H9 (cell line): ENCODE measurements around the gene ZFAND3. TPM values are rescaled to one million over a fixed set of nuclear protein-coding genes. Genes with fewer than 3 reads are reported as not detected.

ENCODE experiments used
- DNase-seq: peaks from one replicate; pipeline ENCODE4 v3.0.0-alpha.2; 2017
- H2AFZ ChIP-seq: one replicate; pipeline ENCODE4 v1.6.1; 2013; ENCODE audit warnings: mild to moderate bottlenecking, low read length, control low read depth, moderate library complexity
- H2AK5ac ChIP-seq: 2 replicates; pipeline ENCODE4 v1.6.1; 2013; ENCODE audit warnings: low read length, control low read depth, mixed read lengths; ENCODE audit not compliant: insufficient read length
- H2BK120ac ChIP-seq: one replicate; pipeline ENCODE4 v1.6.1; 2013; ENCODE audit warnings: low read depth, mild to moderate bottlenecking, low read length, control low read depth, inconsistent platforms; ENCODE audit not compliant: poor library complexity, severe bottlenecking
- H2BK12ac ChIP-seq: 2 replicates; pipeline ENCODE4 v1.6.1; 2013; ENCODE audit warnings: low read length, control low read depth, mixed read lengths, low read depth; ENCODE audit not compliant: insufficient read length
- H2BK15ac ChIP-seq: 2 replicates; pipeline ENCODE4 v1.6.1; 2013; ENCODE audit warnings: low read depth, low read length, control low read depth
- H2BK20ac ChIP-seq: one replicate; pipeline ENCODE4 v1.6.1; 2013; ENCODE audit warnings: low read depth, mild to moderate bottlenecking, low read length, control low read depth, inconsistent platforms; ENCODE audit not compliant: poor library complexity, severe bottlenecking
- H2BK5ac ChIP-seq: 2 replicates; pipeline ENCODE4 v1.6.1; 2013; ENCODE audit warnings: low read length, control low read depth, mixed read lengths; ENCODE audit not compliant: insufficient read length
- H3K14ac ChIP-seq: 2 replicates; pipeline ENCODE4 v1.6.1; 2013; ENCODE audit warnings: low read length, control low read depth; ENCODE audit not compliant: insufficient read depth
- H3K18ac ChIP-seq: 2 replicates; pipeline ENCODE4 v1.6.1; 2013; ENCODE audit warnings: low read depth, mild to moderate bottlenecking, mixed read lengths, low read length, control low read depth; ENCODE audit not compliant: insufficient read length
- H3K23ac ChIP-seq: 2 replicates; pipeline ENCODE4 v1.6.1; 2013; ENCODE audit warnings: low read length, control low read depth, mixed read lengths, low read depth; ENCODE audit not compliant: insufficient read length
- H3K23me2 ChIP-seq: 2 replicates; pipeline ENCODE4 v1.6.1; 2013; ENCODE audit warnings: low read depth, mild to moderate bottlenecking, mixed read lengths, low read length, control low read depth; ENCODE audit not compliant: insufficient read length, poor library complexity, severe bottlenecking
- H3K27ac ChIP-seq: 2 replicates; pipeline ENCODE4 v1.5.1; 2013; ENCODE audit warnings: low read length, control low read depth, mixed read lengths, low read depth; ENCODE audit not compliant: insufficient read length
- H3K27me3 ChIP-seq: 2 replicates; pipeline ENCODE4 v1.6.1; 2013; ENCODE audit warnings: low read length, control low read depth, inconsistent platforms; ENCODE audit not compliant: insufficient read depth
- H3K4ac ChIP-seq: 2 replicates; pipeline ENCODE4 v1.6.1; 2013; ENCODE audit warnings: low read depth, mild to moderate bottlenecking, control low read depth, inconsistent platforms, low read length, moderate library complexity
- H3K4me1 ChIP-seq: 2 replicates; pipeline ENCODE4 v1.6.1; 2013; ENCODE audit warnings: low read length, control low read depth, inconsistent platforms; ENCODE audit not compliant: insufficient read depth
- H3K4me2 ChIP-seq: 2 replicates; pipeline ENCODE4 v1.6.1; 2013; ENCODE audit warnings: low read length, control low read depth, mixed read lengths; ENCODE audit not compliant: insufficient read length, insufficient read depth
- H3K56ac ChIP-seq: 2 replicates; pipeline ENCODE4 v1.6.1; 2013; ENCODE audit warnings: low read depth, mild to moderate bottlenecking, mixed read lengths, low read length, control low read depth; ENCODE audit not compliant: insufficient read length
- H3K79me1 ChIP-seq: 2 replicates; pipeline ENCODE4 v1.6.1; 2013; ENCODE audit warnings: low read depth, mild to moderate bottlenecking, moderate library complexity, low read length, control low read depth, inconsistent platforms; ENCODE audit not compliant: insufficient read depth, poor library complexity, severe bottlenecking
- H3K79me2 ChIP-seq: 2 replicates; pipeline ENCODE4 v1.6.1; 2013; ENCODE audit warnings: low read length, control low read depth, inconsistent platforms; ENCODE audit not compliant: insufficient read depth
- H3K9ac ChIP-seq: 2 replicates; pipeline ENCODE4 v1.6.1; 2013; ENCODE audit warnings: low read length, control low read depth, mixed read lengths; ENCODE audit not compliant: insufficient read length; ENCODE audit errors: extremely low read depth
- H3K9me3 ChIP-seq: one replicate; pipeline ENCODE4 v1.6.1; 2013; ENCODE audit warnings: low read depth, low read length, inconsistent platforms; ENCODE audit not compliant: control insufficient read depth
- H3T11ph ChIP-seq: one replicate; pipeline ENCODE4 v1.6.1; 2013; ENCODE audit warnings: mild to moderate bottlenecking, low read length, control low read depth, inconsistent platforms
- H4K20me1 ChIP-seq: one replicate; pipeline ENCODE4 v1.6.1; 2013; ENCODE audit not compliant: control insufficient read depth, insufficient read length, insufficient read depth
- H4K5ac ChIP-seq: 2 replicates; pipeline ENCODE4 v1.6.1; 2013; ENCODE audit warnings: low read depth, mild to moderate bottlenecking, mixed read lengths, low read length, control low read depth; ENCODE audit not compliant: insufficient read length
- H4K8ac ChIP-seq: replicated peaks from 2 replicates; pipeline ENCODE4 v1.6.1; 2013; ENCODE audit warnings: low read length, control low read depth, mixed read lengths, low read depth; ENCODE audit not compliant: insufficient read length
- H4K91ac ChIP-seq: 2 replicates; pipeline ENCODE4 v1.6.1; 2013; ENCODE audit warnings: low read depth, mild to moderate bottlenecking, moderate library complexity, mixed read lengths, low read length, control low read depth; ENCODE audit not compliant: insufficient read length
- H3K27ac Mint-ChIP-seq, 3 experiments: 2 replicates in 2 of 3; 3 replicates in 1 of 3; pipeline ENCODE4 v1.8.0; 2020 to 2021; ENCODE audit warnings: mixed read lengths in 3 of 3, mild to moderate bottlenecking in 1 of 3, moderate library complexity in 1 of 3
- H3K27me3 Mint-ChIP-seq: 2 replicates; pipeline ENCODE4 v1.8.0; 2021; ENCODE audit warnings: low read depth, mild to moderate bottlenecking, moderate library complexity, mixed read lengths
- H3K36me3 Mint-ChIP-seq, 3 experiments: 2 replicates in 2 of 3; 3 replicates in 1 of 3; pipeline ENCODE4 v1.8.0; 2020 to 2021; ENCODE audit warnings: low read depth in 3 of 3, mixed read lengths in 3 of 3; ENCODE audit not compliant: insufficient read depth in 1 of 3
- H3K4me1 Mint-ChIP-seq, 2 experiments: 2 replicates each; pipeline ENCODE4 v1.8.0; 2020; ENCODE audit warnings: mixed read lengths in 2 of 2
- H3K4me3 Mint-ChIP-seq, 2 experiments: 2 replicates in 1 of 2; 3 replicates in 1 of 2; pipeline ENCODE4 v1.8.0; 2020 to 2021; ENCODE audit warnings: mild to moderate bottlenecking in 2 of 2, mixed read lengths in 2 of 2, moderate library complexity in 1 of 2
- H3K9me3 Mint-ChIP-seq, 2 experiments: 2 replicates in 1 of 2; 3 replicates in 1 of 2; pipeline ENCODE4 v1.8.0; 2020; ENCODE audit warnings: mild to moderate bottlenecking in 2 of 2, mixed read lengths in 2 of 2, moderate library complexity in 1 of 2
- CTCF ChIP-seq: fragments of 200-600 bp; sonication (generic); conservative IDR thresholded peaks from 3 replicates; pipeline ENCODE4 v1.8.0; 2021; ENCODE audit warnings: antibody characterized with exemption, mild to moderate bottlenecking
- WGBS: extraction: QIAGEN DNeasy Blood & Tissue Kit; methylation state at CpG from one replicate; pipeline ENCODE4 v1.1.7; 2013; ENCODE audit warnings: missing lambda C conversion rate, low lambda C conversion rate, mixed read lengths; ENCODE audit not compliant: insufficient read length; ENCODE audit errors: extremely low coverage; 5-methylcytosine and 5-hydroxymethylcytosine counted together
- total RNA-seq: library from RNA; stranded (reverse); gene quantifications from 2 replicates; pipeline ENCODE4 v1.2.1, GENCODE V29; 2021

ZFAND3 gene
- total RNA-seq, 1 experiment from 2014 or later = 57.7 TPM

GRCh38 chr6:38018755-38019165, 199.2 kb downstream of the ZFAND3 start:
- no CpG with 5 or more reads among the region's 2 CpGs for WGBS
- Histone ChIP-seq H4K20me1 (no peaks in the 10 kb centered on the region), H2AFZ (no peak overlapping the region), H3K56ac (no peak overlapping the region), H3K4ac (no peak overlapping the region), H2AK5ac (no peak overlapping the region), H3K27me3 (no peaks in the 10 kb centered on the region), H2BK12ac (no peak overlapping the region), H3K27ac (no peak overlapping the region), H3K23me2 (no peaks in the 10 kb centered on the region), H3K18ac (no peak overlapping the region), H3K9me3 (no peaks in the 10 kb centered on the region), H4K5ac (no peak overlapping the region), H4K91ac (no peak overlapping the region), H2BK120ac (no peak overlapping the region), H2BK15ac (no peak overlapping the region), H2BK20ac (no peak overlapping the region), H2BK5ac (no peak overlapping the region), H3K9ac (no peak overlapping the region), H3K23ac (no peak overlapping the region), H3T11ph (no peak overlapping the region), H3K4me2 (no peak overlapping the region), H3K79me2 (no peaks in the 10 kb centered on the region), H3K79me1 (peaks cover 3% of the 10 kb centered on the region), H4K8ac (no peak overlapping the region), H3K14ac (no peak overlapping the region), H3K4me1 (no peaks in the 10 kb centered on the region)
- Mint-ChIP-seq H3K4me1 (peaks cover 0 to 3% of the 10 kb centered on the region in 2 experiments; a peak in 1 of 4 replicates), H3K4me3 (no peak overlapping the region), H3K9me3 (no peaks in the 10 kb centered on the region), H3K27ac (no peak overlapping the region), H3K36me3 (no peaks in the 10 kb centered on the region), H3K27me3 (no peaks in the 10 kb centered on the region)
- peak; percentile 45; the same call in 2 of the 3 replicates for TF ChIP-seq CTCF
- DNase-seq = no peak
